ENCODE results near the gene ZBTB2.

Gene ZBTB2

GRCh38 chr6:151391471-151392413 is at the start of gene ZBTB2:
ZBTB2 (minus strand) TSS chr6:151391559; CDS start chr6:151373637, 17,922 bp downstream.
- peak; percentile 54 for DNase-seq (ENCODE audit: low spot score)

GRCh38 chr6:151440930-151441329 is 49.6 kb upstream of the ZBTB2 start:
- peak; percentile 23 for DNase-seq (ENCODE audit: low spot score)

GRCh38 chr6:151440498-151440897 is 49.1 kb upstream of the ZBTB2 start:
- no peak for DNase-seq (ENCODE audit: low spot score)

- DNase-seq (ENCODE audit: low spot score), result no peak
These were observed 46.0 kb upstream of the ZBTB2 start for GRCh38 chr6:151437401-151437800.

GRCh38 chr6:151436802-151437201 is 45.4 kb upstream of the ZBTB2 start:
- DNase-seq (ENCODE audit: low spot score), result no peak

GRCh38 chr6:151436300-151436699 is 44.9 kb upstream of the ZBTB2 start:
- DNase-seq (ENCODE audit: low spot score), result no peak

GRCh38 chr6:151434369-151434768 is 43.0 kb upstream of the ZBTB2 start:
- no peak for DNase-seq (ENCODE audit: low spot score)

GRCh38 chr6:151432651-151433050 is 41.3 kb upstream of the ZBTB2 start:
- DNase-seq (ENCODE audit: low spot score), result no peak

GRCh38 chr6:151431337-151431736 is 40.0 kb upstream of the ZBTB2 start:
- DNase-seq (ENCODE audit: low spot score), result no peak

- no peak for DNase-seq (ENCODE audit: low spot score)
These were observed 39.5 kb upstream of the ZBTB2 start for GRCh38 chr6:151430886-151431285.

- no peak for DNase-seq (ENCODE audit: low spot score)
These were observed 36.9 kb upstream of the ZBTB2 start for GRCh38 chr6:151428093-151428735.

GRCh38 chr6:151425561-151425960 is 34.2 kb upstream of the ZBTB2 start:
- DNase-seq (ENCODE audit: low spot score), result no peak

- DNase-seq (ENCODE audit: low spot score), result no peak
These were observed 31.6 kb upstream of the ZBTB2 start for GRCh38 chr6:151422981-151423380.

- DNase-seq (ENCODE audit: low spot score), result no peak
These were observed 26.1 kb upstream of the ZBTB2 start for GRCh38 chr6:151417477-151417876.

- DNase-seq (ENCODE audit: low spot score), result no peak
These were observed 23.4 kb upstream of the ZBTB2 start for GRCh38 chr6:151414641-151415260.

- DNase-seq (ENCODE audit: low spot score), result no peak
These were observed 22.2 kb upstream of the ZBTB2 start for GRCh38 chr6:151413372-151414145.

GRCh38 chr6:151412909-151413308 is 21.6 kb upstream of the ZBTB2 start:
- DNase-seq (ENCODE audit: low spot score), result no peak

GRCh38 chr6:151409679-151410078 is 18.3 kb upstream of the ZBTB2 start:
- DNase-seq (ENCODE audit: low spot score), result no peak

GRCh38 chr6:151409260-151409659 is 17.9 kb upstream of the ZBTB2 start:
- no peak for DNase-seq (ENCODE audit: low spot score)

- no peak for DNase-seq (ENCODE audit: low spot score)
These were observed 17.5 kb upstream of the ZBTB2 start for GRCh38 chr6:151408858-151409257.

- DNase-seq (ENCODE audit: low spot score), result no peak
These were observed 12.6 kb upstream of the ZBTB2 start for GRCh38 chr6:151403919-151404308.

GRCh38 chr6:151402228-151402627 is 10.9 kb upstream of the ZBTB2 start:
- no peak for DNase-seq (ENCODE audit: low spot score)
